GM18519 (cell line): ENCODE data around the gene EIPR1.
"Not testable (repeated sequence)": the region's sequence is repeated elsewhere in the genome, so short reads cannot be mapped to it uniquely, and the experiment has no call there.

ENCODE experiments used
- ATAC-seq: cut with Tn5 transposase; IDR thresholded peaks from one replicate; pipeline ENCODE4 v1.9.1; 2021; ENCODE audit warnings: mild to moderate bottlenecking, moderate library complexity; ENCODE audit not compliant: unreplicated experiment, low FRiP score

The EIPR1 gene

DNA sequence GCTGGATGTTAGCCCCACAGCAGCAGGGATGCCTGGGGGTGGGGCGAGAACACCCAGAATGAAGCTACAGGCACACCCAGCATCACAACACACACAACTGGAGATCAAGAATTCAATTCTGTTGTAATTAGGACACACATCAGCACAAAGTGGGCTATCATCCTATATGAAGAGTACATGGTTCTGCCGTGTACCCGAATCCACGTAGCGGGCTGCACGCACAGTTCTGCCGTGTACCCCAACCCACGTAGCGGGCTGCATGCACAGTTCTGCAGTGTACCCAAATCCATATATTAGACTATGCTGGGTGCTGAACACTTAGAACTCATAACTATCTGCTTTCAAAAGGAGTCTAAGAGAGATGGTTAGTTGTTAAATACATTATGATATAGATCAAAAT is 86.5 kb downstream of the EIPR1 start:
- no peak for ATAC-seq

GRCh38 chr2:3290655-3291054 is 87.0 kb downstream of the EIPR1 start:
- ATAC-seq = no peak

DNA sequence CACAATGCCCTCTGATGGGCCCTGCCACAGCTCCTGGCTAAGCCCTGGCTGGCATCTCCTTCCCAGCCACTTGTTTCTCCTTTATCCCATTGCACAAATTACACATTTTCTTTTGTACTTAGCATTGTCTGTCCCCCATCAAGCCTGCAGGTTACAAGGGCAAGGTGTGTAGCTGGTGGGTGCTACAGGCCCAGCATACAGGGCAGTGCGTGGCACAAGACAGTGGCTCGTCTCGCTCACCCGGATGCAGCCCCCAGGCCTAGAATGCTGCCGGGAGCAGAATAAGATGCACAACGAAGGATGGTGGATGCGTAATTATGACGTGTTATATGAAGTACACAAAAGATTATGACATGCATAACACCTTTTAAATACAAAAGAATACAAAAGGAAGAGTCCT is 87.6 kb downstream of the EIPR1 start:
- ATAC-seq = no peak

- ATAC-seq = no peak
Measured at GRCh38 chr2:3289526-3289925, 88.1 kb downstream of the EIPR1 start.

GRCh38 chr2:3289171-3289515 is 88.5 kb downstream of the EIPR1 start:
- ATAC-seq = no peak

DNA sequence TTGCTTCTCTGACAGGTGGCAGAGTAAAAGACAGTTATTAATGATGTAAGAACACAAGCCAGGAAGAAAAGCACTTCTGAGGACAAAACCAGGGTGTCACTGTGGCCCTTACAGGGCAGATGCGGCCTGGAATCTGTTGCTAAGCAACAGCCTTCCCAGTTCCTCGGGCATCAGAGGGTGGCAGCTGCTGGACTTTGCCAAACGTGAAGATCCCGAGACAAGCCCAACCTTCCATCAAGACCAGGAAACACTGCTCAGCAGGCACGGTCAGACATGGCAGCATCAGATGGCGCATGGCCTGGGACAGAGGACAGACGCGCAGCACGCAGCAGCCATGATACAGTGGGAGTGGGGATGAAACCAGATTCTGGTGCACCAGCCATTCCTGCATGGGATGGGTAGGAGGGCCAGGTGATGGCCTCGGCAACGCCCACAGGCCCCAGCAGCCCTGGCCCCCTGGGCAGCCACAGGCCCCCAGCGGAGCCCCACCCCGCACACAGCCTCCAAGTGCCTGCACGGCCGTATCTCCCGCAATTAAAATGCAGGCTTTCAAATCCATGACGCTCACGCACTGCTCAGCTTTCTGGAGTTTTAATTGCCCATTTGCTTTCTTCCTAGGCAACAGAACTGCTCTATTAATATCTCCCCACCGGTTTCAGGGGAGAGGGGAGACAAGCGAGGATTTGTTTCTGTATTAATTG is 89.0 kb downstream of the EIPR1 start:
- ATAC-seq = no peak

DNA sequence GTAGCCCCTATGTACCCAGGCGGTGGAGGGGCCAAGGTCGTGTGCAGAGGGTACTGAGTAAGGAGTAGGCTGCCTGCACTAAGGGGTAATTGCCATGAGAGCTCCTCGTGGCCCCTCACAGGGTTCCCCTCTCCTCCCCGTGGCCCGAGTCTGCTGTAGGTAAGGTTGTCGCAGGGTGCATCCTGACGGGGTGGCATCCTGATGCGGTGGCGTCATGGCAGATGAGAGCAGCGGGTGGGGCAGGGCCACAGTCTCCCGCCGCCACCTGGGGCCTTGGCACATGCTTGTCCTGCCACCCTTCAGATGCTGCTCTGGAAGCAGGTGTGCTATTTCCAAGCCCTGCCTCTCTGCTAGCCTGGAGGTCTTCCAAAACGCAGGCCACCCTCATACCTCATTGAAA is 89.7 kb downstream of the EIPR1 start:
- ATAC-seq = no peak

GRCh38 chr2:3286646-3287036 is 91.0 kb downstream of the EIPR1 start:
- not testable (repeated sequence) for ATAC-seq

DNA sequence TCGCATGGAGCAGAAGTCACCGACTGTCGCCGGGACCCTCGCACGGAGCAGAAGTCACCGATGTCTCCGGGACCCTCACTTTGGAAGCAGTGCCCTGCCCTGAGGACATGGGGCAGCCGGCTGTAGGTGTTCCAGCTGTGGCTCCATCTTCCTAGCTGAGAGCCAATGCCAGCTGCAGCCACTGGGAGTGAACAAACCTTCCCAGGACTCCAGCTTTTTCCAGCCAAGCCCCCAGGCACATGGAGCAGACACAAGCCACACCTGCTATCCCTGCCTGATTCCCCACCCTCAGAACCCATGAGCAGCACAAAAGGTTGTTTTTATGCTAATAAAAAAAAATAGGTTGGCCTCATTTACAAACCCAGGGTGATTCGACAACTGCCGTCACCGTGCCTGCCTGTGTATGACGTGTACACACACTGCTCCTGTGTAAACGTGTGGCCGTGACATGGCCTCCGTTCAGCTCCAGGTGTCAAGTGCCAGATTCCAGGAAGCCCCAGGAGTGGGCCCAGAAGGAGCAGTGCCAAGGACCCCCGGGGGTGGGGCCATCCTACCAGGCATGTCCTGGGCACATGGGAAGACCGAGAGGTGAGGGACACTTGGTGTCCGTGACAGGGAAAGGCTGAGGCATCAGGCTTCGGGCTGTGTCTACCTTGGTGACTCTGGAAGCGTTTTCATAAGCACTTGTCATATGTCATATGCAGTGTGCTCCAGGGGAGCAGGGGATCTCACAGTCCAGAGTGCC is 91.5 kb downstream of the EIPR1 start:
- ATAC-seq = no peak

GRCh38 chr2:3284657-3285630 is 92.7 kb downstream of the EIPR1 start:
- no peak for ATAC-seq

- ATAC-seq = not testable (repeated sequence)
Measured at GRCh38 chr2:3283876-3284656, 93.6 kb downstream of the EIPR1 start.

DNA sequence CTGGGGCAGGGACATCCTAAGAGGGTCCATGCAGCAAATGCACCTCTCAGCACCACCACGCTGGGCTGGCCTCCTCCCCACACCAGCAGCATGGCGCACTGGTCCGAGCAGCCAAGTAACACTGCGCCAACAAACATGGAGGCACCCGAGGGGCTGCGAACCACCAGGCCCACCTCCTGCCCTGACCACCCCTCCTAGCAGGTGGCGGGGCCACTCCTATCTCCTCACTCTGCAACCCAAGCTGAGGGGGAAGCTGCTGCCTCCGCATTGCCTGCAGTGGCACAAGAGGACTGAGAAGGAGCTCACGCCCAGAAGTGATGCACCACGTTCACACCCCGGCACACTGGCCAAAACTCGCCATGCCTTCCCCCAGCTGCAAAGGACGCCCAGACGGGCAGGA is 94.4 kb downstream of the EIPR1 start:
- no peak for ATAC-seq

DNA sequence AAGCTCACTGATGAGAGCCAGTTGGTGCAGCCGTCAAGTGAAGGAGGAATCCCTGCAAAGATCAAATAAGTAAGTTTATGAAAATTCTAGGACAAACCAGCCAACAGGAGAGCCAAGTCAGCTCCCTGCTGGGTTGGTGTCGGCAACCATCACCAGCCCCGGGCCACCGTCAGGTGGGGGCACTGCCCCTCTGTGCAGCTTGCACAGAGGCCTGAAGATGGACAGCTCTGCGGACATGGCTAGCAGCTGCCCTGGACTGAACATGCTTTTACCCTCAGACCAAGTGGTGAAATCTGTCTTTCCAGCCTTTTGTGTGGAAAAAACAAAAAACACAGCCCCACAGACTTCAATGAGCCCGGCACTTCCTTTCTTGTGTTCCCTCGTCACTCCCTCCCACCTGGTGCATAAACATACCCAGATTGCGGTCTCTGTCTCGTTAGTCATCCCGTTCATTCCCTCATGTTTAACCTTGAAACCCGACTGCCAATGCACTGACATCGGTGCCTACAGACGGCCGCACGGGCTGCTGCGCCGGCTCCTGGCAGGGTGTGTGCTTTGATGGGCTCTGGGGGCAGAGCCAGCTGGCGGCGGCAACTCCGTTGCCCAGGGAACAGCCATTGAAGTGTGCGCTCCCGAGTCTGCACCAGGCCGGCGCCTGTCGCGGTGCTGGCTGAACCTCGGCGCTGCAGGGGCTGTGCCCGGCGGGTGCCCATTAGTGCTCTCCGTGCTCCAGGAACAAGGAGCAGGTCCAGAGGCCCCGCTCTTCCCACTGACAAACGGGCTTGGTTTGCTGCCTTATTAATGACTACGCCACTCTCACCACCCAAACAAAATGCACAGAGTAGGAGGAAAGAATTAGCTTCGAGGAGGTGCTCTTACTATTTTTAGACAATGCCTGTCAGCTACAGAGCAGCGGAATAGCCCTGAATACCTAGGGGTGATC is 95.3 kb downstream of the EIPR1 start:
- no peak for ATAC-seq

- ATAC-seq = no peak
Measured at GRCh38 chr2:3280683-3281520, 96.7 kb downstream of the EIPR1 start.

- ATAC-seq = no peak
Measured at GRCh38 chr2:3280197-3280596, 97.4 kb downstream of the EIPR1 start.

DNA sequence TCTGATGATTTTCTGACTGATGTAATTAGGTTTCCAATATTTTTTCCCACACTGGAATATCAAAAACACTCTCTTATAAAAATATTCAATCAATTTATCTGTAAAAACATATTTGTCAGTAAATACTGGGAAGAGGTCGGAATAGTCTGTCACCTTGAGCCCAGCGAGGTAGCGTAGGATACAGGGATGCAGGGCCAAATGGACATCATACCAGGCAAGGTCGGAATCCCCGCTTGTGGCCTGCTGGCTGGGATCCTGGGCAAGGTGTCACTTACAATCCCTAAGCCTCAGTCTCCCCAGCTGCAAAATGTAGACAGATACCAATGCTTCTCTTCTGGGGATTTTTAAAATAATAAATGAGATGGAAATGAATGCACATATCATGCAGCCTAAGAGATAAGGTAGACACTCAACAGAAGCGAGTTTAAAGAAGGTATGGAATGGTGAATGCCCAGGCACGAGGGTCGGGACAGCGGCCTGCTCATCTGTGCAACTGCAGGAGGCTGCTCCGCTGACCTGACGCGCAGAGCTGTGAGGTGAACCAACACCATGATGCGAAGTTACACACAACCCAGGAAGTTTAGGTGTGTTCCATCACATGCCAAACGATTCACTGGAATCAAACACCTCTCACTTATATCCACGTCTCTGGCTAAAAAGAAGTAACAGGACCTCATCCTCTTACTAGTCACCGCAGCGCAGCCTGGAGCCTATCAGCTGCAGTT is 98.2 kb downstream of the EIPR1 start:
- no peak for ATAC-seq

GRCh38 chr2:3278521-3279218 is 98.9 kb downstream of the EIPR1 start:
- no peak for ATAC-seq
